Mesodermal cell (in vitro differentiated cells): ENCODE data around the gene HTRA3.

Source experiments
- H3K27ac ChIP-seq: 2 replicates; pipeline ENCODE4 v1.7.0; 2013; ENCODE audit warnings: mild to moderate bottlenecking, low read depth, low read length, moderate library complexity; ENCODE audit not compliant: severe bottlenecking
- H3K36me3 ChIP-seq: 2 replicates; pipeline ENCODE4 v1.7.1; 2013; ENCODE audit warnings: mild to moderate bottlenecking, low read length, moderate library complexity; ENCODE audit not compliant: control insufficient read depth, insufficient read depth
- H3K4me1 ChIP-seq: one replicate; pipeline ENCODE4 v1.7.1; 2013; ENCODE audit warnings: mild to moderate bottlenecking, low read length; ENCODE audit not compliant: insufficient read depth, control insufficient read depth, poor library complexity, severe bottlenecking
- H3K4me3 ChIP-seq: 2 replicates; pipeline ENCODE4 v1.7.0; 2013; ENCODE audit warnings: low read length, control low read depth, mild to moderate bottlenecking; ENCODE audit not compliant: insufficient read depth, poor library complexity, severe bottlenecking; ENCODE audit errors: extremely low read depth
- H3K9me3 ChIP-seq: 2 replicates; pipeline ENCODE4 v1.7.1; 2013; ENCODE audit warnings: mild to moderate bottlenecking, low read length, moderate library complexity; ENCODE audit not compliant: control insufficient read depth
- WGBS, 2 experiments: methylation state at CpG; one replicate each; pipeline ENCODE4 v1.1.5; 2013; ENCODE audit warnings: missing lambda C conversion rate in 2 of 2; ENCODE audit not compliant: insufficient coverage in 2 of 2; 5-methylcytosine and 5-hydroxymethylcytosine counted together

HTRA3 gene

DNA sequence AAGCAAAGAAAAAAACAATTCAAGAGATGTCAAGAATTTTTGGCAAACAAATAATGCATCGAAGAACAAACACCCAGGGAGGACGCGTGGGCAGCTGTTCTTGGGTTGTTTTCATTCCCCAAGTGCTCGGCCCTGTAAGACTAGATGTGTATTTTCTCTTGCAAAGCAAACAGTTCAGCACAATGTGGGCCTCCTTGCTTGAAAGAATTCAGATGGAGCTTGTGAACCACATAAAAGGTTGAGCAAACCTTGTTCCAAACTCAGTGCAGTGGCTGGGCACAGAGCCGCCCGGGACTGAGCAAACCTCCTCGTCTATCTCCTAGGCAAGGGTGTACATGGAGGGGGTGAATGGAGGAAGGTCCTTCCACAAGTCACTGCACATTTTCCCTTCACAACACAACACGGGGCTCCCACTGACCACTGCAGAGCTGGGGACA is 82.4 kb downstream of the HTRA3 start:
- Histone ChIP-seq H3K4me1 (peaks cover 6% of the 10 kb centered on the region), H3K4me3 (no peak overlapping the region), H3K27ac (no peak overlapping the region), H3K36me3 (no peaks in the 10 kb centered on the region), H3K9me3 (no peaks in the 10 kb centered on the region)
- WGBS, 2 experiments = 93 to 100% methylated on average over 4 to 6 of the region's 8 CpGs

DNA sequence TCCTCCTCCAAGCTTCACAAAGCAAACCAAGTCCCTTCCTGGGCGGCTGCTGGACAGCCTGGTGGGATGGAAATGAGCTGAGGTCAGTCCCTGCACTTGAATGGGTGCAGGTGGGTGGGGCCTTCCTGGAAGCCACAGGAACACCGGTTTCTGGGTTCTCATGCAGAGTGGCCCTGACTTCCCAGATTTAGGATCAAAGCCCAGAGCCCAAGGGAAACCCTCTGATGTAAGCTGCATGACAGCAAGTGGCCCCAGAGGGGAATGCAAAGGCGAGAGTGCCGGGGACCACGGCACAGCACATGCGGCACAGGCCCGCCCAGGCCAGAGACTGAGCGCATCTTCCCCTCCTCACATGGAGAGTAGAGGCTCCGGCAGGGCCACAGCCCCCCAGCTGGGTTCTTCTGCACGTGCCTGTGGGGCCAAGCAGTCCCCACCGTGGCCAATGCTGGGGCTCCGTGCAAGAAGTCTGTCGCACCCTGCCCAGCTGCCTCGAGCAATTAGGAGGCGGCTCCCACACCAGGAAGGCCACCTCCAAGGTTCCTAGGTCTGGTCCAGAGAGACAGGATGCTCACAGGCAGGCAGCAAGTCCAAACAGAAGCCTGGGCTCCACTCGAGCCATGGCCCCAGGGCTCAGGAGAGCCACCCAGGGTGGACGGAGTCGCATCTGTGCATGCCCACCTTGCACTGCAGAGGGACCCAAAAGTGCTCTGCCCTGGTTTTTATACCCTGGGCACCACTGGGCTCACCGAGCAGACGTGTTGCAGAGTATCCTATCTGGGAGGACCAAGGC is 83.0 kb downstream of the HTRA3 start:
- Histone ChIP-seq H3K9me3 (no peaks in the 10 kb centered on the region), H3K4me3 (no peak overlapping the region), H3K27ac (no peak overlapping the region), H3K4me1 (peaks cover 6% of the 10 kb centered on the region), H3K36me3 (no peaks in the 10 kb centered on the region)
- 74 to 80% methylated on average over 17 to 19 of the region's 20 CpGs for WGBS, 2 experiments

DNA sequence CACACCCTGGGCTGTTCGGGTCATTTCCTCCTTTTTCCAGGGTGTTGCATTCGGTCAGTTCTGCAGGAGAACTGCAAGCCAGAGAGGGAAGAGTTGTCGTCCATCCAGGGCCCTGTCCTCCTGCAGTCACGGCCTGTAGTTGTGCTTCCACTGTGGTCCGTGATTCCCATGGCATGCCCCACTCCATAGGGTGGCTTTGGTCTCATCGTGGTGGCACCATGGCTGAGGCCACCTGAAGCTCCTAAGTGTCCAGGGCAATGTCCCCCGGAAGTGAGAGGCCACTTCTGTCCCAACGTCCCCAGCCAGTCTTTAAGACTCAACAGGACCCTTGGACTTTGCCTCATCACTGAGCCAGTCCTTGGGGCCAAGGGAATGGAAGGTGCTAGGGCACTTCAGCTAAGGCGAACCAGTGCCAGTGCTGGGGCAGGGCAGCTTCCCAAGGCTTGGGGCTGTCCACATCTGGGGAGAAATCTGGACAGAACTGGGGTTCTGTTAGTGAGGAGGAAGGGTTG is 83.7 kb downstream of the HTRA3 start:
- H3K4me3 ChIP-seq = no peak overlapping the region
- peaks cover 6% of the 10 kb centered on the region for H3K4me1 ChIP-seq
- H3K9me3 ChIP-seq = peaks cover 1% of the 10 kb centered on the region
- WGBS, 2 experiments = 82 to 97% methylated on average over 6 to 9 of the region's 9 CpGs
- no peak overlapping the region for H3K27ac ChIP-seq
- H3K36me3 ChIP-seq = no peaks in the 10 kb centered on the region

DNA sequence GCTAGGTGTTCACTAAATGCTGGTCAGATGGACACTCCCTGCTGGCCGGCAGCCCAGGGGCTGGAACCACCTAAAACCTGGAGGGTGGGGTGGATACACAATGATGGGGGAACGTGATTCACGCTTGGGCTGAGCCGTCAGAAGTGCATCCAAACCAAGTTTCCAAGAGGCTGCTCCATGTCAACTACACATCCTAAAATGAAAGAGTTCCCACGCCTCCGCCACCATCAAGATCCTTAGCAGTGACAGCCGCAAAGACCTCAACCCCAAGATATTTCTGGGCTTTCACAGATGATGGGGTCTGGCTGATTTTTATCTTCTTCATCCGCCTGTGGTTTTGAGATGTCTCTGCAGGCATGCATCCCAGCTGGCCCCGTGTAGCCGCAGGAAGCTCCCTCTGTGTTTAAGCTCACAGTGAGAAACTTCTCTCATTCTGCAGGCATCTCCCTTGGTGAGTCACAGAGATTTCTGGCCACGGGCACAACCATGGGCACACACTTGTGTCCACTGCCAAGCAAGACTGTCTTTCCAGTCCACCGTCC is 84.4 kb downstream of the HTRA3 start:
- H3K4me3 ChIP-seq = no peak overlapping the region
- 76 to 88% methylated on average over 9 to 11 of the region's 12 CpGs for WGBS, 2 experiments
- no peaks in the 10 kb centered on the region for H3K36me3 ChIP-seq
- H3K27ac ChIP-seq = no peak overlapping the region
- H3K4me1 ChIP-seq = peaks cover 6% of the 10 kb centered on the region
- peaks cover 3% of the 10 kb centered on the region for H3K9me3 ChIP-seq

DNA sequence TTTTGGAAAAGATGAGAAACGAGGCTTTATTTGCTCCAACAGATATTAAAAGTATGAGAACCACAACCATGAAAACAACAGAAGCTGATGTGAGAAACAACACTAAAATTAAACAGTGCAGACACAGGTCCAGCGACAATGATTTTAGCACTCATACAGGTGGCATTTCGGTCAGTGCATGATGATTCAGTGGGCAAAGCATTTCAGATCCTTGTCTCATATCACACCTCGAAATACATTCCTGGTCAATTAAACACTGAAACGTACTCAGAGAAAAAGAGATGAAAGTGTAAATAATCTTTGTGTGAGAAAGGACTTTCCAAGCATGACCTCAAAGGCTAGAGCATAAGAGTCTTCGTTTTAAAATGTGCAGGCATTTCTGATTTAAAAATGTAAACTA is 85.8 kb downstream of the HTRA3 start:
- H3K9me3 ChIP-seq = peaks cover 3% of the 10 kb centered on the region
- H3K27ac ChIP-seq = no peak overlapping the region
- H3K4me3 ChIP-seq = no peak overlapping the region
- H3K36me3 ChIP-seq = no peaks in the 10 kb centered on the region
- WGBS, 2 experiments = 86 to 96% methylated on average over 3 to 4 of the region's 6 CpGs
- peaks cover 6% of the 10 kb centered on the region for H3K4me1 ChIP-seq

DNA sequence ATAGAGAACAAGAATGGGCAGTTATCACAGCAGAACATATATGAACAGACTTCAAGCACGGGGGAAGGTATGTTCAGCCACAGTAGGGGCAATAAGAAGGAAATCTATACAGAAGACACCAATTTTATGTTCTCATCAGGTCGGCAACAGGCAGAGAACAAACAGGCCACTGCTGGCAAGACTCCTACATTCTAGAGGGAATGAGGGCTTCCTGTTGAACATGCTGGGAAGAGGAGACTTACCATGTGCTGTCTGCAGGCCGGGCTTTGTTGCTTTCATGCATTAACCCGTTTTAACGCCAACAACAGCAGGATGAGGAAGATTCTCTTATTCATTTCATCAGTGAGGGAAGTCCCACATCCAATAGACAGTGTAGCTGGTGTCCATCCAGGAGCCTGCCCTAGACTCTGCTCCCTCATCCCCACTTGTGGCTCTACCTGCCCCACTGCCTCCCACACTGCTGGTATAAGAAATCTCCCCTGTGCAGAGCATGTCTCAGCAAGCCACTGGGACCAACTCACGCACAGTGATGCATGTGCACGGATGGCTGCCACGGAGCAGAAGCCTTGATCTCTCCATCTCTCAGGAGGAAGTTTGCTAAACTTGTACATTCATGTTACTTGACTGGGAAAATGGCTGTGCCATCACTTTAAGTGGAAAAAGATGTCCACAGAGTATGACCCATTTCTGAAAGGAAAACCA is 86.5 kb downstream of the HTRA3 start:
- no peak overlapping the region for H3K4me3 ChIP-seq
- WGBS, 2 experiments = 82 to 92% methylated on average over 4 to 8 of the region's 8 CpGs
- peaks cover 6% of the 10 kb centered on the region for H3K4me1 ChIP-seq
- no peak overlapping the region for H3K27ac ChIP-seq
- H3K36me3 ChIP-seq = no peaks in the 10 kb centered on the region
- peaks cover 3% of the 10 kb centered on the region for H3K9me3 ChIP-seq
